ENCODE data around the gene ACOT4. TPM values are rescaled to one million over a fixed set of nuclear protein-coding genes. Genes with fewer than 3 reads are reported as not detected.
"Not testable (repeated sequence)": the region's sequence is repeated elsewhere in the genome, so short reads cannot be mapped to it uniquely, and the experiment has no call there.

Gene ACOT4
- total RNA-seq (2022) (1.1 and 1.6 TPM in 2 replicates), Bru-seq, nascent RNA (percentile 31 among the genes with signal in this experiment), BruChase-seq, experiment 1, labeled RNA remaining after a 6-hour chase (percentile 31 among the genes with signal in this experiment), BruChase-seq, experiment 2, labeled RNA remaining after a 2-hour chase (percentile 39 among the genes with signal in this experiment)
- long read RNA-seq, transcript ACOT4-201 (3 exons, 2,362 nt) = major isoform, 5 of 6 reads
- long read RNA-seq, partial matches to known transcripts = 0 of 6 reads
- long read RNA-seq, other reads (novel, unspliced or antisense) = 1 of 6 reads

DNA sequence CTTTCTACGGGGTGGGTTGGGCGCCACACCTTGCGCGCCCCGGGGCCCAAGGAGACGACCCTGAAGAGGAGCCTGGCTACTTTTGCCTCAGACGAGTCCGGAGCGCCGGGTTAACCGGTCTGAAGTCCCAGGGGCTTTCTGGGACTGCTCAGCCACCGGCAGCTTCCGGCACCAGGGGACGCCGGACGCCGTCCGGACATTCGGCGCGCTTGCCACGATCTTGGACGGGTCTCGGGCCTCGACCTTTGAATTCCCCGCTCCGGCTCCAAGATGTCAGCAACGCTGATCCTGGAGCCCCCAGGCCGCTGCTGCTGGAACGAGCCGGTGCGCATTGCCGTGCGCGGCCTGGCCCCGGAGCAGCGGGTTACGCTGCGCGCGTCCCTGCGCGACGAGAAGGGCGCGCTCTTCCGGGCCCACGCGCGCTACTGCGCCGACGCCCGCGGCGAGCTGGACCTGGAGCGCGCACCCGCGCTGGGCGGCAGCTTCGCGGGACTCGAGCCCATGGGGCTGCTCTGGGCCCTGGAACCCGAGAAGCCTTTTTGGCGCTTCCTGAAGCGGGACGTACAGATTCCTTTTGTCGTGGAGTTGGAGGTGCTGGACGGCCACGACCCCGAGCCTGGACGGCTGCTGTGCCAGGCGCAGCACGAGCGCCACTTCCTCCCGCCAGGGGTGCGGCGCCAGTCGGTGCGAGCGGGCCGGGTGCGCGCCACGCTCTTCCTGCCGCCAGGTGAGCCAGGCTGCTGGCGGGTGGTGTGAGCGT is at the start of gene ACOT4:
Gene ACOT4, plus strand, starts transcription at position 184 of the 760 bp plus-strand sequence. Its CDS starts 87 bp downstream, at position 271.
- peak; percentile 65 for DNase-seq
- Mint-ChIP-seq H3K36me3 (ENCODE audit: insufficient read depth, unreplicated experiment) (peaks cover 13% of the 10 kb centered on the region), H3K27me3 (ENCODE audit: unreplicated experiment) (no peaks in the 10 kb centered on the region), H3K9me3 (ENCODE audit: low read depth, unreplicated experiment) (no peaks in the 10 kb centered on the region), H3K4me3 (ENCODE audit: low read depth, unreplicated experiment) (peak within 1 kb of the TSS; percentile 84), H3K27ac (ENCODE audit: unreplicated experiment) (no peak within 1 kb of the TSS), H3K4me1 (ENCODE audit: low read depth, unreplicated experiment) (no peaks in the 10 kb centered on the region)
- CTCF ChIA-PET = interaction anchor here (0.7 kb wide), 1 partner anchor 15 kb away, joined by 3 read pairs; no protein-coding TSS in a partner anchor
- intact Hi-C loops (cut with micrococcal nuclease; ENCODE audit: unreplicated experiment) = no loop called here
- BruUV-seq (replicated peaks) = no TSS peak
- TF ChIP-seq, protein P1, sequence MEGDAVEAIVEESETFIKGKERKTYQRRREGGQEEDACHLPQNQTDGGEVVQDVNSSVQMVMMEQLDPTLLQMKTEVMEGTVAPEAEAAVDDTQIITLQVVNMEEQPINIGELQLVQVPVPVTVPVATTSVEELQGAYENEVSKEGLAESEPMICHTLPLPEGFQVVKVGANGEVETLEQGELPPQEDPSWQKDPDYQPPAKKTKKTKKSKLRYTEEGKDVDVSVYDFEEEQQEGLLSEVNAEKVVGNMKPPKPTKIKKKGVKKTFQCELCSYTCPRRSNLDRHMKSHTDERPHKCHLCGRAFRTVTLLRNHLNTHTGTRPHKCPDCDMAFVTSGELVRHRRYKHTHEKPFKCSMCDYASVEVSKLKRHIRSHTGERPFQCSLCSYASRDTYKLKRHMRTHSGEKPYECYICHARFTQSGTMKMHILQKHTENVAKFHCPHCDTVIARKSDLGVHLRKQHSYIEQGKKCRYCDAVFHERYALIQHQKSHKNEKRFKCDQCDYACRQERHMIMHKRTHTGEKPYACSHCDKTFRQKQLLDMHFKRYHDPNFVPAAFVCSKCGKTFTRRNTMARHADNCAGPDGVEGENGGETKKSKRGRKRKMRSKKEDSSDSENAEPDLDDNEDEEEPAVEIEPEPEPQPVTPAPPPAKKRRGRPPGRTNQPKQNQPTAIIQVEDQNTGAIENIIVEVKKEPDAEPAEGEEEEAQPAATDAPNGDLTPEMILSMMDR (IDR thresholded peaks at IDR 0.05; ENCODE audit: unreplicated experiment) = no peak

GRCh38 chr14:73542961-73543360 is 48.7 kb upstream of the ACOT4 start:
- intact Hi-C loops (cut with micrococcal nuclease; ENCODE audit: unreplicated experiment); H3K4me3 Mint-ChIP-seq (ENCODE audit: low read depth, unreplicated experiment): not testable (repeated sequence)

DNA sequence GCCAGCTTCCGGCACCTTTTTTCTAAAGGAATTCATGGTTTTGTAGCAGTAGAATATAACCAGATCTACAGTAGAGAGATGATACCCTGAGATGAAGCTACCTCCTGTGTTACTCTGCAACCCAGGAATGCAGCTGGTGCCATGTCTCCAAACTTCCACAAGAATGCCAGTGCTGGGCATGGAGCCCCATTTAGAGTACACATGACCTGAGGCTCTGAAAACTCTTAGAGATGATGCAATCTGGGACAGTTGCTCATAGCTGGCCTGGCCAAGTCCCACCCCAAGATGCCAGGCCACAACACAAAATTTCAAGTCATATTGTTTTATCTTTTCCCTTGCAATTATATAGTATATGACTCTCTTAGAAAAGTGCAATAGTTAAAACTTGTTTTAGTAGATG is 46.3 kb upstream of the ACOT4 start:
- intact Hi-C loops (cut with micrococcal nuclease; ENCODE audit: unreplicated experiment); H3K4me1 Mint-ChIP-seq (ENCODE audit: low read depth, unreplicated experiment); H3K27ac Mint-ChIP-seq (ENCODE audit: unreplicated experiment); H3K36me3 Mint-ChIP-seq (ENCODE audit: insufficient read depth, unreplicated experiment); CTCF ChIA-PET; BruUV-seq (replicated peaks); DNase-seq; H3K4me3 Mint-ChIP-seq (ENCODE audit: low read depth, unreplicated experiment); H3K9me3 Mint-ChIP-seq (ENCODE audit: low read depth, unreplicated experiment); H3K27me3 Mint-ChIP-seq (ENCODE audit: unreplicated experiment): not testable (repeated sequence)

More at GRCh38 chr14:73542961-73543360, 48.7 kb upstream of the ACOT4 start:
- H3K4me1 Mint-ChIP-seq (ENCODE audit: low read depth, unreplicated experiment); H3K36me3 Mint-ChIP-seq (ENCODE audit: insufficient read depth, unreplicated experiment); DNase-seq; H3K27me3 Mint-ChIP-seq (ENCODE audit: unreplicated experiment); H3K9me3 Mint-ChIP-seq (ENCODE audit: low read depth, unreplicated experiment); H3K27ac Mint-ChIP-seq (ENCODE audit: unreplicated experiment); CTCF ChIA-PET; BruUV-seq (replicated peaks): not testable (repeated sequence)

DNA sequence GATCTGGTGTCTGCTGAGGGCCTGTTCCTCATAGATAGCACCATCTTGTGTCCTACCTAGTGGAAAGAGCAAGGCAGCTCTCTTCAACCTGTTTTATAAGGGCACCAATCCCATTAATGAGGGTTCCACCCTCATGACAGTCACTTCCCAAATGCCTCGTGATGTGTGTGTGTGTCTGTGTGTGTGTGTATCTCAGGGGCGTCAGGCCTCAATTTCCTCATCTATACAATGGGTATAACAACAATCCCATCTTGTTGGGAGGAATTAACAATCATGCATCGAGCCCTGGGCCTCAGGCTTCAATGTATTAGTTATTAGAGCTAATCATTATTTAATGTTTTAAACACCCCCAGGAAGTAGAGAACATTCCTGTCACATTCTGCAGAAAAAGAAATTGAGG is 42.6 kb upstream of the ACOT4 start:
- DNase-seq; BruUV-seq (replicated peaks); H3K4me1 Mint-ChIP-seq (ENCODE audit: low read depth, unreplicated experiment); H3K9me3 Mint-ChIP-seq (ENCODE audit: low read depth, unreplicated experiment); CTCF ChIA-PET; H3K27ac Mint-ChIP-seq (ENCODE audit: unreplicated experiment); intact Hi-C loops (cut with micrococcal nuclease; ENCODE audit: unreplicated experiment); H3K27me3 Mint-ChIP-seq (ENCODE audit: unreplicated experiment); H3K36me3 Mint-ChIP-seq (ENCODE audit: insufficient read depth, unreplicated experiment); H3K4me3 Mint-ChIP-seq (ENCODE audit: low read depth, unreplicated experiment): not testable (repeated sequence)

DNA sequence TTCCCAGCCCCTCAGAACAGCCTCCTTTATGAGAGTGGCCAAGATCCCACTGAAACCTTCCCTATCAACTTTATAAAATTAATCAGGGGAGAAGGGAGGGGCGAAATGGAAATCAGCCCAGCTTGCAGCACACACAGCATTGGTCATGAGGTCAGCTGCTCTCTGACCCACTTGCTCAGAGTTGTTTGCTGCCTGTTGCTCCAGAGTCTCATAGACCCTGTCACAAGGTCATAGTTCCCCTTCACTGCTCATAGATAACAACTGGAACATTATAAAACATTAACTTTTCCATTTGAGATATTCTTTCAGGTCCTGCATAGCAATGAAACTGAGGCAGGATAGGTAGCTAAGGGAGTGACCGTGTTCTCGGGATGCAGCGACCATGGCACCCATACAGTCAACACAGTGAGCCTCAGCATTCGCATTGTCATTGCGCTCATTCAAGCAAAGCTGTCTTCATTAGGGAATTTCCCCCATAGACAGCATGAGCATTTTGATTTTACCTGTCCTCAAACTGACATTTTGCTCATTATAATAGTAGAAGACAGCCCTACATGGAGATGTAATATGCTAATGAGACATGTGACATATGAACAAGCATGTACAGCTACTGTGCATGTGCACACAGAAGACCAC is 41.7 kb upstream of the ACOT4 start:
- CTCF ChIA-PET; intact Hi-C loops (cut with micrococcal nuclease; ENCODE audit: unreplicated experiment); H3K4me1 Mint-ChIP-seq (ENCODE audit: low read depth, unreplicated experiment); DNase-seq; H3K36me3 Mint-ChIP-seq (ENCODE audit: insufficient read depth, unreplicated experiment); H3K27ac Mint-ChIP-seq (ENCODE audit: unreplicated experiment); H3K9me3 Mint-ChIP-seq (ENCODE audit: low read depth, unreplicated experiment); H3K27me3 Mint-ChIP-seq (ENCODE audit: unreplicated experiment); H3K4me3 Mint-ChIP-seq (ENCODE audit: low read depth, unreplicated experiment); BruUV-seq (replicated peaks): not testable (repeated sequence)

GRCh38 chr14:73553845-73554244 is 37.8 kb upstream of the ACOT4 start:
- CTCF ChIA-PET = no interaction called here
- no peaks in the 10 kb centered on the region for H3K36me3 Mint-ChIP-seq (ENCODE audit: insufficient read depth, unreplicated experiment)
- no peak for DNase-seq
- no peak overlapping the region for H3K4me3 Mint-ChIP-seq (ENCODE audit: low read depth, unreplicated experiment)
- H3K27ac Mint-ChIP-seq (ENCODE audit: unreplicated experiment) = no peak overlapping the region
- H3K9me3 Mint-ChIP-seq (ENCODE audit: low read depth, unreplicated experiment) = no peaks in the 10 kb centered on the region
- TF ChIP-seq, protein P1 (IDR thresholded peaks at IDR 0.05; ENCODE audit: unreplicated experiment) = no peak
- H3K4me1 Mint-ChIP-seq (ENCODE audit: low read depth, unreplicated experiment) = no peaks in the 10 kb centered on the region
- H3K27me3 Mint-ChIP-seq (ENCODE audit: unreplicated experiment) = no peaks in the 10 kb centered on the region
- intact Hi-C loops (cut with micrococcal nuclease; ENCODE audit: unreplicated experiment) = no loop called here
- no TSS peak for BruUV-seq (replicated peaks)

DNA sequence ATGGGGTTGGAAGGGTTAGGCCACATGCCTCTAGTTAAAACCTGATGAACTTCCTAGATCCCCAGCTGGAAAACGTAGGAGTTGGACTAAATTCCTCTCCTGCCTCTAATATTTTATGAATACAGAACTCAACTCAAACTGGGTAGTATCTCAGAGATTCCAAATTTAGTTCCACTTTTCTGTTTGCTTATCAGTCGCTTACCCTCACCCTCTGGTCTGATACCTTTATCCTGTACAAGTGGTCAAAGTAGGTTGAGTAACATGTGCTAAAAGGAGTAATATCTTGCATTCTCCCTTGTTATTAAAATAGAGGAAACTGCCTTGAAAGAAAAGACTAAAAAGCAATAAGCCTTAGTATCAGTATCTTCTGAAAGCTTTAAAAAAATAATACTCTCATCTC is 34.5 kb upstream of the ACOT4 start:
- H3K9me3 Mint-ChIP-seq (ENCODE audit: low read depth, unreplicated experiment); H3K27me3 Mint-ChIP-seq (ENCODE audit: unreplicated experiment); intact Hi-C loops (cut with micrococcal nuclease; ENCODE audit: unreplicated experiment); CTCF ChIA-PET; H3K4me3 Mint-ChIP-seq (ENCODE audit: low read depth, unreplicated experiment); H3K27ac Mint-ChIP-seq (ENCODE audit: unreplicated experiment); DNase-seq; BruUV-seq (replicated peaks); H3K36me3 Mint-ChIP-seq (ENCODE audit: insufficient read depth, unreplicated experiment); H3K4me1 Mint-ChIP-seq (ENCODE audit: low read depth, unreplicated experiment): not testable (repeated sequence)

GRCh38 chr14:73558238-73558637 is 33.4 kb upstream of the ACOT4 start:
- H3K4me1 Mint-ChIP-seq (ENCODE audit: low read depth, unreplicated experiment); H3K27ac Mint-ChIP-seq (ENCODE audit: unreplicated experiment); DNase-seq; BruUV-seq (replicated peaks); CTCF ChIA-PET; H3K4me3 Mint-ChIP-seq (ENCODE audit: low read depth, unreplicated experiment); intact Hi-C loops (cut with micrococcal nuclease; ENCODE audit: unreplicated experiment); H3K9me3 Mint-ChIP-seq (ENCODE audit: low read depth, unreplicated experiment); H3K27me3 Mint-ChIP-seq (ENCODE audit: unreplicated experiment); H3K36me3 Mint-ChIP-seq (ENCODE audit: insufficient read depth, unreplicated experiment): not testable (repeated sequence)

Measured in Calu3 (cell line).